IMR-90 (cell line): ENCODE data around the gene CBX6. TPM values are rescaled to one million over a fixed set of nuclear protein-coding genes. Genes with fewer than 3 reads are reported as not detected.

ENCODE experiments used
- ATAC-seq: fragments of 200-7000 bp; cut with Tn5 transposase; 2 replicates; pipeline ENCODE4 v1.9.1; 2020; ENCODE audit warnings: low read depth, mild to moderate bottlenecking, moderate library complexity
- BruUV-seq: library from RNA; stranded (reverse); fragments of 400-500 nt; replicated peaks from 2 replicates; lab custom pipeline; 2021; lab: Mats Ljungman, UMichigan
- CTCF ChIA-PET: fragments of 300-600 bp; formaldehyde crosslinking; extraction: SDS; loops from one replicate; lab custom pipeline; 2021; ENCODE audit warnings: antibody characterized with exemption; lab: Yijun Ruan, JAX
- POLR2A ChIA-PET: fragments of 300-600 bp; sonication (Branson Sonifier 250); formaldehyde crosslinking; loops from one replicate; lab custom pipeline; 2022; ENCODE audit warnings: antibody characterized with exemption; ENCODE audit not compliant: unreplicated experiment; lab: Charles Lee
- DNase-seq: peaks from one replicate; pipeline ENCODE4 v3.0.0; 2013
- H2AFZ ChIP-seq: replicated peaks from 2 replicates; pipeline ENCODE3; 2013; ENCODE audit warnings: low read length, mild to moderate bottlenecking; ENCODE audit not compliant: poor library complexity
- H2AK5ac ChIP-seq: 2 replicates; pipeline ENCODE4 v1.6.1; 2013; ENCODE audit warnings: low read depth, low read length, inconsistent platforms
- H2AK9ac ChIP-seq: replicated peaks from 2 replicates; pipeline ENCODE3; 2013; ENCODE audit warnings: mild to moderate bottlenecking, low read depth, low read length, moderate library complexity; ENCODE audit not compliant: poor library complexity
- H2BK120ac ChIP-seq: 2 replicates; pipeline ENCODE4 v1.6.1; 2013; ENCODE audit warnings: low read depth, low read length, inconsistent platforms
- H2BK15ac ChIP-seq: 3 replicates; pipeline ENCODE4 v1.6.1; 2013; ENCODE audit warnings: low read depth, low read length, inconsistent platforms
- H2BK20ac ChIP-seq: 2 replicates; pipeline ENCODE4 v1.6.1; 2013; ENCODE audit warnings: low read depth, mild to moderate bottlenecking, inconsistent platforms, low read length, moderate library complexity
- H2BK5ac ChIP-seq: 2 replicates; pipeline ENCODE4 v1.6.1; 2013; ENCODE audit warnings: mild to moderate bottlenecking, low read depth, low read length, inconsistent platforms; ENCODE audit not compliant: poor library complexity, severe bottlenecking
- H3K14ac ChIP-seq: replicated peaks from 2 replicates; pipeline ENCODE4 v1.6.1; 2013; ENCODE audit warnings: low read depth, low read length, inconsistent platforms
- H3K18ac ChIP-seq: 2 replicates; pipeline ENCODE4 v1.6.1; 2013; ENCODE audit warnings: low read depth, low read length, control low read depth
- H3K23ac ChIP-seq: 2 replicates; pipeline ENCODE4 v1.6.1; 2013; ENCODE audit warnings: low read depth, low read length, inconsistent platforms
- H3K27ac ChIP-seq: 2 replicates; pipeline ENCODE4 v1.5.1; 2013; ENCODE audit warnings: mild to moderate bottlenecking, control low read depth, low read length; ENCODE audit not compliant: insufficient read depth
- H3K27me3 ChIP-seq: 2 replicates; pipeline ENCODE4 v1.6.1; 2013; ENCODE audit warnings: low read length; ENCODE audit not compliant: control insufficient read depth, insufficient read depth
- H3K36me3 ChIP-seq: 2 replicates; pipeline ENCODE4 v1.6.1; 2013; ENCODE audit warnings: low read length, mixed read lengths; ENCODE audit not compliant: control insufficient read depth, insufficient read depth
- H3K4ac ChIP-seq: 2 replicates; pipeline ENCODE4 v1.6.1; 2013; ENCODE audit warnings: low read depth, low read length, inconsistent platforms
- H3K4me1 ChIP-seq: 2 replicates; pipeline ENCODE4 v1.6.1; 2013; ENCODE audit warnings: low read length, mixed read lengths; ENCODE audit not compliant: control insufficient read depth, insufficient read depth
- H3K4me2 ChIP-seq: 2 replicates; pipeline ENCODE4 v1.6.1; 2013; ENCODE audit warnings: low read depth, mild to moderate bottlenecking, control low read depth, low read length, moderate library complexity
- H3K4me3 ChIP-seq: 2 replicates; pipeline ENCODE4 v1.5.1; 2013; ENCODE audit warnings: low read depth, mild to moderate bottlenecking, control low read depth, low read length, moderate library complexity; ENCODE audit not compliant: insufficient read depth
- H3K56ac ChIP-seq: 2 replicates; pipeline ENCODE4 v1.6.1; 2013; ENCODE audit warnings: low read length, inconsistent platforms; ENCODE audit not compliant: insufficient read depth; ENCODE audit errors: extremely low read depth
- H3K79me1 ChIP-seq, 2 experiments: 2 replicates each; pipeline ENCODE4 v1.6.1; 2013; ENCODE audit warnings: low read length in 2 of 2, inconsistent platforms in 1 of 2, low read depth in 1 of 2
- H3K9ac ChIP-seq: 2 replicates; pipeline ENCODE4 v1.6.1; 2013; ENCODE audit warnings: low read depth, low read length, control low read depth
- H3K9me1 ChIP-seq: 2 replicates; pipeline ENCODE4 v1.6.1; 2013; ENCODE audit warnings: low read length, inconsistent platforms; ENCODE audit not compliant: insufficient read depth
- H3K9me3 ChIP-seq: 2 replicates; pipeline ENCODE4 v1.6.1; 2013; ENCODE audit warnings: low read length; ENCODE audit not compliant: control insufficient read depth, insufficient read depth
- H4K20me1 ChIP-seq: 2 replicates; pipeline ENCODE4 v1.6.1; 2013; ENCODE audit warnings: low read length, inconsistent platforms; ENCODE audit not compliant: insufficient read depth
- H4K5ac ChIP-seq: 2 replicates; pipeline ENCODE4 v1.6.1; 2013; ENCODE audit warnings: mild to moderate bottlenecking, low read depth, low read length, control low read depth
- H4K8ac ChIP-seq, 2 experiments: 2 replicates each; pipeline ENCODE4 v1.6.1; 2013; ENCODE audit warnings: low read depth in 2 of 2, low read length in 2 of 2, control low read depth in 1 of 2, inconsistent platforms in 1 of 2
- H4K91ac ChIP-seq: 2 replicates; pipeline ENCODE4 v1.6.1; 2013; ENCODE audit warnings: low read depth, low read length, inconsistent platforms; ENCODE audit not compliant: insufficient read depth
- CHD1 ChIP-seq: IDR thresholded peaks from 2 replicates; pipeline ENCODE4 v1.6.1; 2012; ENCODE audit warnings: low read depth, low read length, improper control_type of control experiment
- FOS ChIP-seq: fragments of 150-350 bp; IDR thresholded peaks from 2 replicates; pipeline ENCODE4 v1.6.1; 2016; ENCODE audit warnings: low read depth, low read length
- RCOR1 ChIP-seq: IDR thresholded peaks from 2 replicates; pipeline ENCODE4 v1.6.1; 2012; ENCODE audit warnings: mild to moderate bottlenecking, low read length, improper control_type of control experiment; ENCODE audit not compliant: insufficient replicate concordance
- WGBS, 2 experiments: methylation state at CpG; one replicate each; pipeline versions ENCODE4 v1.1.5 to v1.1.7; 2013; ENCODE audit warnings: missing lambda C conversion rate in 2 of 2; ENCODE audit not compliant: insufficient read length in 1 of 2; ENCODE audit errors: extremely low coverage in 2 of 2; 5-methylcytosine and 5-hydroxymethylcytosine counted together
- dilution Hi-C: fragments of 300-500 bp; cut with HindIII; formaldehyde crosslinking; loops from one replicate; pipeline ENCODE4 v1.14.3; 2018; ENCODE audit warnings: low sequenced_read_pairs; ENCODE audit not compliant: unreplicated experiment
- in situ Hi-C: fragments of 300-500 bp; cut with MboI; formaldehyde crosslinking; loops from 3 replicates; pipeline ENCODE4 v1.14.3; 2019; ENCODE audit warnings: low sequenced_read_pairs, inconsistent platforms, mixed read lengths
- intact Hi-C: fragments of 100-400 bp; cut with micrococcal nuclease; formaldehyde crosslinking; loops from 2 replicates; pipeline ENCODE4 v1.10.0; 2022
- polyA plus RNA-seq, 3 experiments: library from polyadenylated mRNA; depleted of rRNA; stranded (reverse); fragments of >200 nt; gene quantifications; 2 replicates each; pipeline ENCODE4 v1.2.3, GENCODE V29; 2012; ENCODE audit warnings: low replicate concordance in 1 of 3
- total RNA-seq: library from RNA; depleted of rRNA; stranded (reverse); fragments of >200 nt; gene quantifications from 2 replicates; pipeline ENCODE4 v1.2.3, GENCODE V29; 2012

Gene CBX6
- total and polyA plus RNA-seq, 2 of the 4 experiments (the other 2 are of a cell fraction): 15.2 to 19.0 TPM

DNA sequence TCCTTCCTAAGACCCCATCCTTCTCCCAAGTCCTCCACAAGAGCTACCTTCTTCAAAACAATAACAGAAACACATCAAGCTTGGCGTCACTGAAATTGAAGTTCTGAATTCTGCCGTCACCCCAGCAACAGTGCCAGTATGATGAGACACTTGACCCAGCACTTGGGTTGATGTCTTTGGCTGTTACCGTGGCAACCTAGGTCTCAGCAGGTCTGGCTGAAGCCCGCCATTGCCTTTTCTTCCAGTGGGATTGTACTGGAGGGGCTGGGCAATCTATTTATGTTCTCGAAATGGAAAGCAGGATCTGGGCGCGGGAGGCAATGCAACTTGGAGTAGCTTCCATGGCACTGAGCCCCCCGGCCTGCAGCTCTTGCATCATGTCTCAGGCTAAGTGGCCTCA, 52.0 kb downstream of the CBX6 start:
- no peak overlapping the region for H4K5ac ChIP-seq
- H3K79me1 ChIP-seq: no peaks in the 10 kb centered on the region
- no peak overlapping the region for H3K18ac ChIP-seq
- H3K4me2 ChIP-seq: no peak overlapping the region
- H3K9me1 ChIP-seq: no peaks in the 10 kb centered on the region
- H2BK5ac ChIP-seq: no peak overlapping the region
- H4K91ac ChIP-seq: no peak overlapping the region
- no peaks in the 10 kb centered on the region for H3K4me1 ChIP-seq
- TF ChIP-seq CHD1 (no peak), RCOR1 (no peak), FOS (no peak)
- H3K9ac ChIP-seq: no peak overlapping the region
- no peak overlapping the region for H2AK5ac ChIP-seq
- CTCF ChIA-PET: no interaction called here
- POLR2A ChIA-PET: no interaction called here
- H3K4me3 ChIP-seq: no peak overlapping the region
- BruUV-seq: no TSS peak
- intact Hi-C loops (no loop called here), in situ Hi-C loops (no loop called here), dilution Hi-C loops (no loop called here)
- H3K4ac ChIP-seq: no peak overlapping the region
- H2BK20ac ChIP-seq: no peak overlapping the region
- no peak overlapping the region for H3K56ac ChIP-seq
- no peak for ATAC-seq
- no peaks in the 10 kb centered on the region for H3K9me3 ChIP-seq
- H4K20me1 ChIP-seq: no peaks in the 10 kb centered on the region; the same call in 1 of the 2 replicates
- no peak overlapping the region for H4K8ac ChIP-seq
- WGBS, 2 experiments: 30% methylated on average over 2 of the region's 8 CpGs; no CpG with 5 or more reads in 1 of the 2 experiments
- H2AFZ ChIP-seq: peak overlapping the region; percentile 24
- H3K14ac ChIP-seq: no peak overlapping the region
- H3K27me3 ChIP-seq: peaks cover 39% of the 10 kb centered on the region
- H3K36me3 ChIP-seq: no peaks in the 10 kb centered on the region
- no peak for DNase-seq
- no peak overlapping the region for H2AK9ac ChIP-seq
- H2BK15ac ChIP-seq: no peak overlapping the region
- no peak overlapping the region for H3K23ac ChIP-seq
- H2BK120ac ChIP-seq: no peak overlapping the region
- no peak overlapping the region for H3K27ac ChIP-seq
